A549 (cell line): ENCODE measurements around the gene TIMMDC1.

Experiments
- BHLHE40 ChIP-seq: IDR thresholded peaks from 2 replicates; pipeline ENCODE4 v1.6.1; 2012; ENCODE audit warnings: low read depth, low read length, inconsistent platforms
- MYC ChIP-seq: IDR thresholded peaks from 2 replicates; pipeline ENCODE4 v1.6.1; 2012; ENCODE audit warnings: mild to moderate bottlenecking, inconsistent platforms, low read length, improper control_type of control experiment, borderline replicate concordance
- POLR2A ChIP-seq: IDR thresholded peaks from 2 replicates; pipeline ENCODE4 v1.6.1; 2012; ENCODE audit warnings: mild to moderate bottlenecking, low read length
- RCOR1 ChIP-seq: fragments of 150-350 bp; IDR thresholded peaks from 2 replicates; pipeline ENCODE4 v1.6.1; 2014; ENCODE audit warnings: antibody characterized with exemption, low read length, low read depth
- USF2 ChIP-seq: fragments of 450-650 bp; IDR thresholded peaks from 2 replicates; pipeline ENCODE4 v1.6.1; 2014; ENCODE audit warnings: antibody characterized with exemption
- TF ChIP-seq, protein P1 (sequence below): fragments of 250-450 bp; sonication (Bioruptor Pico); IDR thresholded peaks from 2 replicates; pipeline ENCODE4 v1.5.0; 2021; ENCODE audit warnings: mild to moderate bottlenecking, moderate library complexity, borderline replicate concordance
- TF ChIP-seq, protein P2 (sequence below): fragments of >200 bp; sonication (Bioruptor Twin); formaldehyde crosslinking; IDR thresholded peaks from 3 replicates; pipeline ENCODE4 v1.5.1; 2016
- TF ChIP-seq, protein P3 (sequence below): fragments of >200 bp; sonication (Bioruptor Twin); formaldehyde crosslinking; IDR thresholded peaks from 3 replicates; pipeline ENCODE4 v1.6.1; 2016
- TF ChIP-seq, protein P4 (sequence below): fragments of 250-450 bp; sonication (Bioruptor Pico); IDR thresholded peaks from 2 replicates; pipeline ENCODE4 v1.5.0; 2020; ENCODE audit warnings: low read depth, mild to moderate bottlenecking, moderate library complexity

- TF ChIP-seq, protein P1, sequence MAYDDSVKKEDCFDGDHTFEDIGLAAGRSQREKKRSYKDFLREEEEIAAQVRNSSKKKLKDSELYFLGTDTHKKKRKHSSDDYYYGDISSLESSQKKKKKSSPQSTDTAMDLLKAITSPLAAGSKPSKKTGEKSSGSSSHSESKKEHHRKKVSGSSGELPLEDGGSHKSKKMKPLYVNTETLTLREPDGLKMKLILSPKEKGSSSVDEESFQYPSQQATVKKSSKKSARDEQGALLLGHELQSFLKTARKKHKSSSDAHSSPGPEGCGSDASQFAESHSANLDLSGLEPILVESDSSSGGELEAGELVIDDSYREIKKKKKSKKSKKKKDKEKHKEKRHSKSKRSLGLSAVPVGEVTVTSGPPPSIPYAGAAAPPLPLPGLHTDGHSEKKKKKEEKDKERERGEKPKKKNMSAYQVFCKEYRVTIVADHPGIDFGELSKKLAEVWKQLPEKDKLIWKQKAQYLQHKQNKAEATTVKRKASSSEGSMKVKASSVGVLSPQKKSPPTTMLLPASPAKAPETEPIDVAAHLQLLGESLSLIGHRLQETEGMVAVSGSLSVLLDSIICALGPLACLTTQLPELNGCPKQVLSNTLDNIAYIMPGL (CRISPR knock-in tag), result no peak
- TF ChIP-seq, protein P2, sequence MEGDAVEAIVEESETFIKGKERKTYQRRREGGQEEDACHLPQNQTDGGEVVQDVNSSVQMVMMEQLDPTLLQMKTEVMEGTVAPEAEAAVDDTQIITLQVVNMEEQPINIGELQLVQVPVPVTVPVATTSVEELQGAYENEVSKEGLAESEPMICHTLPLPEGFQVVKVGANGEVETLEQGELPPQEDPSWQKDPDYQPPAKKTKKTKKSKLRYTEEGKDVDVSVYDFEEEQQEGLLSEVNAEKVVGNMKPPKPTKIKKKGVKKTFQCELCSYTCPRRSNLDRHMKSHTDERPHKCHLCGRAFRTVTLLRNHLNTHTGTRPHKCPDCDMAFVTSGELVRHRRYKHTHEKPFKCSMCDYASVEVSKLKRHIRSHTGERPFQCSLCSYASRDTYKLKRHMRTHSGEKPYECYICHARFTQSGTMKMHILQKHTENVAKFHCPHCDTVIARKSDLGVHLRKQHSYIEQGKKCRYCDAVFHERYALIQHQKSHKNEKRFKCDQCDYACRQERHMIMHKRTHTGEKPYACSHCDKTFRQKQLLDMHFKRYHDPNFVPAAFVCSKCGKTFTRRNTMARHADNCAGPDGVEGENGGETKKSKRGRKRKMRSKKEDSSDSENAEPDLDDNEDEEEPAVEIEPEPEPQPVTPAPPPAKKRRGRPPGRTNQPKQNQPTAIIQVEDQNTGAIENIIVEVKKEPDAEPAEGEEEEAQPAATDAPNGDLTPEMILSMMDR, result no peak
- TF ChIP-seq, protein P3, sequence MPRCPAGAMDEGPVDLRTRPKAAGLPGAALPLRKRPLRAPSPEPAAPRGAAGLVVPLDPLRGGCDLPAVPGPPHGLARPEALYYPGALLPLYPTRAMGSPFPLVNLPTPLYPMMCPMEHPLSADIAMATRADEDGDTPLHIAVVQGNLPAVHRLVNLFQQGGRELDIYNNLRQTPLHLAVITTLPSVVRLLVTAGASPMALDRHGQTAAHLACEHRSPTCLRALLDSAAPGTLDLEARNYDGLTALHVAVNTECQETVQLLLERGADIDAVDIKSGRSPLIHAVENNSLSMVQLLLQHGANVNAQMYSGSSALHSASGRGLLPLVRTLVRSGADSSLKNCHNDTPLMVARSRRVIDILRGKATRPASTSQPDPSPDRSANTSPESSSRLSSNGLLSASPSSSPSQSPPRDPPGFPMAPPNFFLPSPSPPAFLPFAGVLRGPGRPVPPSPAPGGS, result no peak
- TF ChIP-seq USF2 (no peak), BHLHE40 (no peak), MYC (no peak), POLR2A (no peak), RCOR1 (no peak)
- TF ChIP-seq, protein P4, sequence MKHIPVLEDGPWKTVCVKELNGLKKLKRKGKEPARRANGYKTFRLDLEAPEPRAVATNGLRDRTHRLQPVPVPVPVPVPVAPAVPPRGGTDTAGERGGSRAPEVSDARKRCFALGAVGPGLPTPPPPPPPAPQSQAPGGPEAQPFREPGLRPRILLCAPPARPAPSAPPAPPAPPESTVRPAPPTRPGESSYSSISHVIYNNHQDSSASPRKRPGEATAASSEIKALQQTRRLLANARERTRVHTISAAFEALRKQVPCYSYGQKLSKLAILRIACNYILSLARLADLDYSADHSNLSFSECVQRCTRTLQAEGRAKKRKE (CRISPR knock-in tag), result no peak
Measured at GRCh38 chr3:119538772-119539171, 40.4 kb downstream of the TIMMDC1 start.
